Activated T-cell treated with anti-CD3 and anti-CD28 coated beads, Interleukin-2, amount 50 U/mL, for 4 hours (primary cell): Measurements from ENCODE around the gene MT1B. TPM values are rescaled to one million over a fixed set of nuclear protein-coding genes. Genes with fewer than 3 reads are reported as not detected.
"Not testable (repeated sequence)": the region's sequence is repeated elsewhere in the genome, so short reads cannot be mapped to it uniquely, and the experiment has no call there.

Experiments used
- ATAC-seq, 2 donors: fragments of 200-7000 bp; cut with Tn5 transposase; one replicate each; pipeline ENCODE4 v1.10.0; 2021
- DNase-seq: peaks from one replicate; pipeline ENCODE4 v3.0.0-alpha.2; 2020
- H3K27me3 Mint-ChIP-seq: one replicate; pipeline ENCODE4 v1.8.0; 2021; ENCODE audit warnings: low read depth, mixed read lengths
- H3K36me3 Mint-ChIP-seq: one replicate; pipeline ENCODE4 v1.8.0; 2022; ENCODE audit warnings: mixed read lengths; ENCODE audit not compliant: insufficient read depth
- H3K4me1 Mint-ChIP-seq: one replicate; pipeline ENCODE4 v1.8.0; 2021; ENCODE audit warnings: low read depth, mixed read lengths
- H3K4me3 Mint-ChIP-seq: one replicate; pipeline ENCODE4 v1.8.0; 2021; ENCODE audit warnings: mild to moderate bottlenecking, moderate library complexity, mixed read lengths
- H3K9me3 Mint-ChIP-seq: one replicate; pipeline ENCODE4 v1.8.0; 2021; ENCODE audit warnings: mixed read lengths
- total RNA-seq, 3 donors: library from RNA; stranded (reverse); gene quantifications; one replicate each; pipeline ENCODE4 v1.2.1, GENCODE V29; 2021

The MT1B gene
- total RNA-seq, 3 donors from 2014 or later, result not detected

DNA sequence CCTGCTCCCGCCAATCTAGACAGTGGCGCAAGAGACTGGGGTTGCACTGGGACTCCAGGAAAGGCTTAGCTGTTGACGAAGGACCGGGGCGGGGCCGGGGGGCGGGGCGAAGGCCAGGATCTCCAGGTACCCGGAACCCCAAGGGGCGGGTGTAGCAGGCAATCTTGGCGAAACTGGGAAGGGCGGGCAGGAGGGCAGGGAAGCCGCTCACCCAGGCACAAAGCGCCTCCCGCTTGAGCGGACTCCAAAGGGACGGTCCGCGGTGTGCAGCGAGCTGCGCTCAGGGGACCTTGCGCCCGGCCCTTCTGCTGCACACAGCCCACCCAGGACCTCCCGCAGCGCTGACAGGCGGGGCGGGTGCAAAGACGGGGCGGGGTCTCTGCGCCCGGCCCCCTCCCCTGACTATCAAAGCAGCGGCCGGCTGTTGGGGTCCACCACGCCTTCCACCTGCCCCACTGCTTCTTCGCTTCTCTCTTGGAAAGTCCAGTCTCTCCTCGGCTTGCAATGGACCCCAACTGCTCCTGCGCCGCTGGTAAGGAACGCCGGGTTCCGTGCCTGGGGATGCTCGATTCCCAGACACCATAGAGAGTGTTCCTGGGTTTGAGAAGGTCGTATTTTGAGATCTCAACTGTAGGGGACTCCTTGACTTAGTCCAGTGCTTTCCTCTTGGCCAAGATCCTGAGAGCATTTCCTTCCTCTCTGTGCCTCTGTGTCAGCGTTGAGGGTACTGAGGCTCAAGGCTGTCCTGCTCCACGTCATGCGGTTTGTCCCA lies 6.1 kb downstream of the MT1B start, which contains the start of gene MT1F:
Gene MT1F, plus strand, starts transcription at position 405 of the 772 bp plus-strand sequence. Its CDS starts 100 bp downstream, at position 505.
- H3K9me3 Mint-ChIP-seq, result no peaks in the 10 kb centered on the region
- no peaks in the 10 kb centered on the region for H3K36me3 Mint-ChIP-seq
- DNase-seq (peak; percentile 55), ATAC-seq (peak; percentile 93 to 95)
- no peaks in the 10 kb centered on the region for H3K27me3 Mint-ChIP-seq
- H3K4me3 Mint-ChIP-seq, result peak within 1 kb of the TSS; percentile 94
- H3K4me1 Mint-ChIP-seq, result peaks cover 25% of the 10 kb centered on the region

GRCh38 chr16:56658327-56658875 lies 6.7 kb downstream of the MT1B start:
- no peak for ATAC-seq
- no peaks in the 10 kb centered on the region for H3K36me3 Mint-ChIP-seq

GRCh38 chr16:56662357-56663354 lies 11.0 kb downstream of the MT1B start:
- Mint-ChIP-seq H3K36me3 (no peaks in the 10 kb centered on the region), H3K4me1 (peaks cover 26% of the 10 kb centered on the region), H3K27me3 (peaks cover 21% of the 10 kb centered on the region), H3K9me3 (no peaks in the 10 kb centered on the region), H3K4me3 (peak overlapping the region; percentile 85)
- ATAC-seq, result peak; percentile 70 to 71
- no peak for DNase-seq

More at GRCh38 chr16:56658327-56658875, 6.7 kb downstream of the MT1B start:
- Mint-ChIP-seq H3K9me3 (no peaks in the 10 kb centered on the region), H3K27me3 (no peaks in the 10 kb centered on the region), H3K4me1 (peaks cover 26% of the 10 kb centered on the region), H3K4me3 (peak overlapping the region; percentile 94)
- no peak for DNase-seq

DNA sequence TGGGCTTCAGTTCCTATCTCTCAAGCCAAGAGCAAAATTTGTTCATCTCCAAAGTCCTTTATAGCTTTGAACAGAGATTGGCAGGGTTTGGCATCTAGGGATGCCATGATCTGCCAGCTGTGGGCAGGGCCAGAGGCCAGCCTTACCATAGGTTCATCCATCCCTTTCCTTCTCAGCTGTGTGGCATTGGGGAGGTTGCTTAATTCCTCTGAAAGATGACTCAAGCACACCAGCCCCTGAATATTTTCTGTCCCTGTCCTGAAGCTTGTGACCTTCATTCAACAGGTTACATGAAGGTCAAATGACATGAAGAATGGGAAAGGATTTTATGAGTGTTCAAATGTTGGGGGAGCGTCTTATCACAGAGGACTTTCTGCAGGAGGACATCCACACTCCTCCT lies 12.8 kb downstream of the MT1B start:
- ATAC-seq, result no peak
- no peak for DNase-seq
- Mint-ChIP-seq H3K9me3 (no peaks in the 10 kb centered on the region), H3K4me3 (no peak overlapping the region), H3K4me1 (peaks cover 17% of the 10 kb centered on the region), H3K27me3 (peaks cover 37% of the 10 kb centered on the region), H3K36me3 (no peaks in the 10 kb centered on the region)

DNA sequence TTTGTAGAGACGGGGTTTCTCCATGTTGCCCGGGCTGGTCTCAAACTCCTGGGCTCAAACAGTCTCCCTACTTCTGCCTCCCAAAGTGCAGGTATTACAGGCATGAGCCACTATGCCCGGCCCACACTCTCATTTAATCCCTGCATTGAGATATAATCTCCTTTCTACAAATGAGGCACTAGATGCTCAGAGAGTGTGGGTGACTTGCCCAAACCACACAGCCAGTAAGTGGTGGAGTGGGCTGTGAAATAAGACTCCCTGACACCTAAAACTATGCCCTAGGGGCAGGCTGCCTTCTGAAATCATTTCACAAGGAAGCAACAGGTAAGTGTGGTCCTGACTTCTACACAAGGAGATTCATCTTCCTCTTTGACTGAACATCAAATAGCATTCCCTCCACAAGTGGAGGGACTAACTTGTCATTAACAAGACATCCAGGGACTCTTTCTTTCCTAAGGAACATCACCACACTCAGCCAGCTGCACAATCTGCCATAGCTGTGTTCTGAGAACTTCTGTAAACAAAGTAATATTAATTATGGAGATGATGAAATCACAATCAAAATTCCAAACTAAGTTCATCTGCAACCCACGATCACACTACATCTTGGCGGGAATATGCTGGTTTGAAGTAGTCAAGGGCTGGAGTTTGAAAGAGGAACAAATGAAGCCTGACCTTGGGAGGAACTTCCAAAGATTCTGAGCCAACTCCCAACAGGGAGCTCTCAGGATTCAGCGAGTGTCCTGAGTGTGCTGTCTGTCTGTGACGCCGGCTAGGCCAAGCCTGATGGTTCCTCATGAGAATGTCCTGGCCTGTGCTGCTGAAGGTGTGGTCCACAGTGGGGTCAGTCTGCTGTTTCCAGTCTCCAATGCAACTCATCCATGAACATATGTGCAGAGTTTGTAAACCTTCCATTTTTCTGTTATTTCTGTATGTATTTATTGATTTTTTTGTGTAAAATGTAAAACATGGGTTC lies 13.9 kb downstream of the MT1B start:
- H3K4me3 Mint-ChIP-seq, H3K36me3 Mint-ChIP-seq, H3K9me3 Mint-ChIP-seq, DNase-seq, ATAC-seq: not testable (repeated sequence)
- Mint-ChIP-seq H3K4me1 (peaks cover 20% of the 10 kb centered on the region), H3K27me3 (peaks cover 47% of the 10 kb centered on the region)

DNA sequence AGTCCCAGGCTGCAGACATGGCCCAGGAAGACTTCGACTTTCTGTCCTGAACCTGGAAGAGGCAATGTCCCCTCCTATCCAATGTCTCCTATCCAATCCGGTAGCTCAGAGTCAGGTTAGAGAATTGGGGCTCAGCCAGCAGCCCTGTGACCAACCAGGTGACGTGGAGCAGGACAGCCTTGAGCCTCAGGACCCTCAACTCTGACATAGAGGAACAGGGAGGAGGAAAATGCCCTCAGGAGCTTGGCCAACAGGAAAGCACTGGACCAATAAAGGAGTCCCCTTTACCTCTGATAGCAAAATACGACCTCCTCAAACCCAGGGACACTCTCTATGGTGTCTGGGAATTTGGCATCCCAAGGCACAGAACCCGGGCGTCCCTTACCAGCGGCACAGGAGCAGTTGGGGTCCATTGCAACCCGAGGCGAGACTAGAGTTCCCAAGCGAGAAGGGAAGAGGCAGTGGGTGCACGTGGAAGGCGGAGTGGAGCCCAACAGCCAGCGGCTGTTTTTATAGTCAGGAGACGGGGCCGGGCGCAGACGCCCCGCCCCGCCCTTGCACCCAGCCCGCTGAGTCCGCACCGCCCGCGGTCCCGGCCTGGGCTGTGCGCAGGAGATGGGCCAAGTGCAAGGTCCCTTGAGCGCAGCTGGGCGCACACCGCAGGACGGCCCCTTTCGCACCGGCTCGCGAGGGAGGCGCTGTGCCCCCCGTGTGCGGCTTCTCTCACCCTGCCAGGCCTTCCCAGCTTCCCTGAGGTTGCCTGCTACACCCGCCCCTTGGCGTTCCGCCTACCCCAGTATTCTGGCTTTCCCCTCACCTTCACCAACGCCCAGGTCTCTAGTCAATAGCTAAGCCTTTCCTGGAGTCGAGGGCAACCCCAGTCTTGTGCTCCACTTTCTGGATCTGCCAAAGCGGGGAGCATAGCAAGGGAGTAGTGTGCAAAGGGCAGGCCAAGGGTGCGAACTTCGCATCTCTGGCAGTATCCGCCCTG lies 16.2 kb downstream of the MT1B start, which contains the start of gene MT1G:
Gene MT1G, minus strand, starts transcription at position 485 of the 991 bp plus-strand sequence. Its CDS starts 72 bp downstream, at position 413.
- DNase-seq, result no peak
- Mint-ChIP-seq H3K36me3 (no peaks in the 10 kb centered on the region), H3K4me3 (peak within 1 kb of the TSS; percentile 38), H3K9me3 (no peaks in the 10 kb centered on the region), H3K4me1 (peaks cover 12% of the 10 kb centered on the region), H3K27me3 (peaks cover 61% of the 10 kb centered on the region)
- ATAC-seq, result peak; percentile 76 to 81

- DNase-seq (no peak), ATAC-seq (peak; percentile 65 to 72)
- Mint-ChIP-seq H3K4me3 (no peak within 1 kb of the TSS), H3K36me3 (no peaks in the 10 kb centered on the region), H3K27me3 (peaks cover 68% of the 10 kb centered on the region), H3K9me3 (no peaks in the 10 kb centered on the region), H3K4me1 (peaks cover 8% of the 10 kb centered on the region)
Measured at GRCh38 chr16:56669005-56669839, 17.5 kb downstream of the MT1B start, which contains the start of gene MT1H. TSS of gene MT1H (plus strand) at chr16:56669814. CDS start at chr16:56669885, 71 bp downstream.

GRCh38 chr16:56669840-56670619 lies 18.3 kb downstream of the MT1B start:
- ATAC-seq (no peak), DNase-seq (no peak)
- Mint-ChIP-seq H3K27me3 (peaks cover 70% of the 10 kb centered on the region), H3K9me3 (no peaks in the 10 kb centered on the region), H3K4me3 (no peak overlapping the region), H3K36me3 (no peaks in the 10 kb centered on the region), H3K4me1 (peaks cover 8% of the 10 kb centered on the region)

GRCh38 chr16:56670620-56670934 lies 18.9 kb downstream of the MT1B start:
- no peaks in the 10 kb centered on the region for H3K36me3 Mint-ChIP-seq
- H3K27me3 Mint-ChIP-seq, result peaks cover 74% of the 10 kb centered on the region
- ATAC-seq (no peak), DNase-seq (no peak)
- peaks cover 12% of the 10 kb centered on the region for H3K4me1 Mint-ChIP-seq
- no peak overlapping the region for H3K4me3 Mint-ChIP-seq
- no peaks in the 10 kb centered on the region for H3K9me3 Mint-ChIP-seq

GRCh38 chr16:56671691-56672090 lies 20.0 kb downstream of the MT1B start:
- ATAC-seq, H3K36me3 Mint-ChIP-seq, H3K4me3 Mint-ChIP-seq, DNase-seq, H3K9me3 Mint-ChIP-seq: not testable (repeated sequence)
- peaks cover 16% of the 10 kb centered on the region for H3K4me1 Mint-ChIP-seq
- peaks cover 67% of the 10 kb centered on the region for H3K27me3 Mint-ChIP-seq

GRCh38 chr16:56672171-56672570 lies 20.5 kb downstream of the MT1B start:
- ATAC-seq, H3K9me3 Mint-ChIP-seq, DNase-seq, H3K36me3 Mint-ChIP-seq, H3K4me3 Mint-ChIP-seq: not testable (repeated sequence)
- Mint-ChIP-seq H3K27me3 (peaks cover 63% of the 10 kb centered on the region), H3K4me1 (peaks cover 16% of the 10 kb centered on the region)
